ENCODE results near the gene OSGIN1.
"Not testable (repeated sequence)": the region's sequence is repeated elsewhere in the genome, so short reads cannot be mapped to it uniquely, and the experiment has no call there.

Gene OSGIN1

GRCh38 chr16:83942074-83942473 is 11.0 kb upstream of the OSGIN1 start:
- no peak for FAIRE-seq

DNA sequence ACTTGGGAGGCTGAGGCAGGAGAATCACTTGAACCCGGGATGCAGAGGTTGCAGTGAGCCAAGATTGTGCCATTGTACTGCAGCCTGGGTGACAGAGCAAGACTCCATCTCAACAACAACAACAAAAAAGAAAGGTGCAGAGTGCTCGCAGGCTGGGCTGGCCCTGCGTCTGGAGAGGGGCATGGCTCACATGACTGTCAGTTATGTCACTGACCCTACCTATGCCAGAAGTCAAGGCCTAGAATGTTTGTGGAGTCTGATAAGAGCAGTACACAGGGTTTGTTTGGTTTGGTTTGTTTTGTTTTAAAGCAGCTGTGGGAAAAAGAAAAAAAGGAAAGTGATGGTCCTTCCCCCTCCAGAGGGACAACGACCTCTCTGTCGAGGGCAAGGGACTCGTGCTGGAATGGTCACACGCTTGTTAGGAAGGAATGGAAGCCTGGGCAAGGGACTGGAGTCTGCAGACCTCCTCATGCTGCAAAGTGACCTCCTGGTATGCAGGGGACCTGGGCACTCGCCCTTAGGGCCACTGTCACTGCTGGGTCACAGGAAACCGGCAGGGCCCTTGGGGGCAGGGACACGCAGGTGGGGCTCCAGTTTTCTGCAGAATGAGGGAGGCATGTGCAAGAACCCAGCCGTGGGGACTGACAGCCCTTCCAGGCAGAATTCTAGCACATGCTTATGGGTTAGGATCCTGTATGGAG is 10.1 kb upstream of the OSGIN1 start:
- no peak for FAIRE-seq

DNA sequence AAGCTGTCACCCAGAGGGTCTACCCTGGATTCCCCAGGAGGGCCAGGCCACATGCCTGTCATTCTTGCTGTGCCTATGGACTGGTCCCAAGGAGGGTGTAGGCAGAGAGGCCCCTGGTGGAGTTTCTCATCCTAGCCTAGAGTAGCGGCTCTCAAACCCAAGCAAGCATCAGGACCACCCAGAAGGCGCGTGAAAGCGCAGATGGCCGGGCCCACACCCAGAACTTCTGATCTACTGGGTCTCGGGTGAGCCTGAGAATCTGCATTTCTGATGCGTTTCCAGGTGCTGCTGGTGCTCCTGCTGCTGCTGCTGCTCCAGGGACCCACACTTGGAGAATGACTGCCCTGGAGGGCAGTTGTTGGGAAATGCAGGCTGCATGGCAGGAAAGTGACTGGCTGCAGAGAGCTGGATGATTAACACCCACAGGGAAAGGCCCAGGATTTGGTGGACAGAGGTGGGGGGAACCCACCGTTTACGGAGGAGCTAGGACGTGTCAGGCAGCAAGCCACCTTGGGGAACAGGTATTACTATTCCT is 9.5 kb upstream of the OSGIN1 start:
- no peak for FAIRE-seq

DNA sequence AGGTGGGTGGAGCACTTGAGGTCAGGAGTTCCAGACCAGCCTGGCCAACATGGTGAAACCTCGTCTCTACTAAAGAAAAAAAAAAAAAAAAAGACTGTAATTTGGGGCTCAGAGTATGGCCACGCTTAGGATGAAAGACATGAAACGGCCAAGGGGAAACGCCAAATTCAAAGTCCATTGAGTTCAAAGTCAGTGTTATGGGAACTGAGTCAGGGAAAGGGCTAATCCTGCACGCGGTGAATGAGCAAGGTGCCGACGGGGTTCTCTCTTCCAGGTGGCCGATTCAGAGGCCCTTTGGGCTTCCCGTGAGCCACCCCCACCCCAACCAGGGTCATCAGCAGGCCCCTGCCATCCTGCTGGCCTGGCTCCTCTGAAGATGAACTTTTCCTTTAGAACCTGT is 7.5 kb upstream of the OSGIN1 start:
- no peak for FAIRE-seq

GRCh38 chr16:83946154-83946780 is 6.8 kb upstream of the OSGIN1 start:
- FAIRE-seq: no peak

DNA sequence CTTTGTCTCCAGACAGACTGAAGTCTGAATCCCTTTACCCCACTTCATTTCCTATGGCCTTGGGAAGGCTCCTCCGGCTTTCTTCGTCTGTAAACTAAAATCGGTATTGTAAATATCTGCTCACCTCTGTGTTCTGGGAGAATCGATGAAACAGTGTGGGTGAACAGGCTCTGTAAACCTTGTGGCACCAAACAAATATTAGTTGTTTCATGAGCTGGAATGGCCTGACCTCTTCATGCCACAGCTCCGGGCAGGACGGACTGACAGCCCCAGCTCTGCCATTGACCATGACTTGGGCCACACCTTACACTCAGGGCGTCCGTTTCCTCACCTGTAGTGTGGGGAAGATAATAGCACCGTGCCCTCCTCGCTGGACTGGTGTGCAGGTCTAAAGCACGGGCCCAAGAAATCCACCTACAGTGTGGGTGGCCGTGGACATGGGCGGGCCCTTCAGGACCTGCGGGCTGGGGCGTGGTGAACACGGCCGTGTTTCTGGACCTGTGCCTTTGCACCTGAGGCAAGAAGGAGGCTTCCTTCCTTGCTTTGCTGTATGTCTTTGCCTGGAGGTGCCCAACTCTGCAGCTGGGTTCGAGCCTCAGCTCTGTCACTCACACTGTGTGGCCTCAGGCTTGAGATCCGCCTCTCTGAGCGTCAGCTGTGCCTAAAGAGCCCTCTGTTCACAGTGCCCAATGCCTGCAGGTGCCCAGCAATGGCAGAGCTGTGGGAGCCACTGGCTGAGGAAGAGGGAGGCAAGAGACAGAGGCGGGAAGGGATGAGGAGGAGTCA is 6.1 kb upstream of the OSGIN1 start:
- FAIRE-seq: no peak

DNA sequence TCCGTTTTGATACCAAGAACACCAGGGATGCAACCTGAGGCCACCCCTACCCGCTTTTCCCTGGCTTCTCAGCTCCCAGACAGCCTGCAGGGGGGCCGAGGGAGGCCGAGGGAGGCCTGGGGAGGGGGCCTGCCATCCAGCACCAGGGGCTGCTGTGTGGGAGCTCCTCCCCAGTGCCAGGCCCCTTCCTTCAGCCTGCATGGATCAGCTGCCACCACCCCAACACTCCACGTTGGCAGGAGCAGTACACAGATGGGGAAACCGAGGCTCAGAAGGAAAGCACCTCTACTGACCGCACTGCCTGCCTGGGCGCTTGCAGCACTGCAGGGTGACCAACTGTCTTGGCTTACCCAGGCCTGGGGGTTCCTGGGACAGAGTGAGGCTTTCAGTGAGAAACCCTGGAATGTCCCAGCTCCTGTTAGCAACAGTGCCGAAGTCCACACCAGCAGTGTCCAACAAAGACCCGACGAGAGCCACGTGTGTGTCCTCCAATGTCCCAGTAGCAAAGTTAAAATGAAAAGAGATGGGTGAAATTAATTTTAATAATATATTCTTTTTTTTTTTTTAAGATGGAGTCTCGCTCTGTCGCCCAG is 5.3 kb upstream of the OSGIN1 start:
- no peak for FAIRE-seq

DNA sequence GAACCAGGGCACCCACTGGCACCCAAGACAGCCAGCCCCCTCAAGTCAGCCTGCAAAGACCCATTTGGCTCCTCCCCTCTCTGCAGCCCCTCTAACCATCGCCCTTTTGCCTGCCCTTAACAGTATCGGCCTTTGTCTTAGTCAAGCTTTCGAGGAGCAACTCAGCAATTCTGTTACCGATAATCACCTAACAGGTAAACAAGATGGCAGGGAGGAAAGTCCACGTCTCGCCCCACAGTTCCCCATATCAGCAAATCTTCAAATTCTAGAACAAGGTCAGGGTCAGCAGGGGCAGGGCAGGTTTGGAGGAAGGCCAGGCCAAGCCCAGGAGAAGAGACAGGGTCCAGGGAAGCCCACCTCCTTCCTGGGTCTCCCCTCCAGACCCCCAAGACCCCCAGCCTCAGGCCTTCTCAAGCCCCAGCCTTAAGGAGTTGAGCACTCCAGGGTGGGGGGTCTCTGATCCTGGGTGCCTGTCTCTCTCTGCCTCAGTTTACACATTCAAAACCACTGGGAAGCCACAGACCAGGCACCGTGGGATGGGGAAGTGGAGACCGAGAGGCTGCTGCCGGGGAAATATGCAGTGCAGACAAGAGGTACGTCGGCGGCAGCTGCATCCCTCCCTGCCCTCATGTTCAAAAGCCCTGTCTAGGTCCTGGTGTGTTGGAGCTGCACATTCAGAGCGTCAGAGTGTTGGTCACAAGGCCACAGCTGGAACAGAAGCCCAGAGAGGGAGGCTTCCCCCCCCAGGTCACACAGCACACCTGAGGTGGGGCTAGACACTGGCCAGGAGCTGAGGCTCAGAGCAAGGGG is 3.9 kb upstream of the OSGIN1 start:
- no peak for FAIRE-seq

- FAIRE-seq: no peak
Observed at GRCh38 chr16:83949724-83950001, 3.4 kb upstream of the OSGIN1 start.

GRCh38 chr16:83950862-83951399 is 2.1 kb upstream of the OSGIN1 start:
- not testable (repeated sequence) for FAIRE-seq

DNA sequence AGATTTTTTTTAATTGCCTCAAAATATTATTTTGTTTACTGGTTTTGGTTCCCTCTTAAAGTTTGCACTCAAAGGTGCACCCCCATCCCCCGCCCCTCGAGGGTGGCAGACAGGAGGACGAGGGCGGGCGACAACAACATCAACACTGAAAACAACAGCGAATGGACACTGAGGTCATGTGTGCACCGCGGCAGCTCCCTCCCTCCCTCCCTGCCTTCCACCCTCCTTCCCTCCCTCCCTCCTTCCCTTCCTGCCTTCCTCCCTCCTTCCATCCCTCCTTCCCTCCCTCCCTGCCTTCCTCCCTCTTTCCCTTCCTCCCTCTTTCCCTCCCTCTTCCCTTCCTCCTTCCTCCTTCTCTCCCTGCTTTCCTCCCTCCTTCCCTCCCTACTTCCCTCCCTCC is 1.5 kb upstream of the OSGIN1 start:
- no peak for FAIRE-seq

DNA sequence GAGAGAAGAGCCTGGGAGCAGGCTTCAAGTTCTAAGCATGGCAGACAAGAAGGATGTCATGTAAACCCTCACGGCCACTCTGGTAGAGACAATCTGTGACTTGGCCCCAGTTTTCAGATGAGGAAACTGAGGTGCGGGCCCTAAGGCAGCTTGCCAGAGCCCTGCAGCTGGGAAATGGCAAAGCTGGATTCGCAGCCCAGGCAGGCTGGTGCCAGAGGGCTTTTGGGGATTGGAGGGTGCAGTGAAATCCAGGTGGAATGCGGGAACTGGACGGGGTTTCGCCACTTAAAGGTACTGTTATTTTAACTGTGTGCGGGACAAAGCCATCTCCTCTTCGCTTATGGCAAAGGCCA is 477 bp upstream of the OSGIN1 start:
- FAIRE-seq: no peak

DNA sequence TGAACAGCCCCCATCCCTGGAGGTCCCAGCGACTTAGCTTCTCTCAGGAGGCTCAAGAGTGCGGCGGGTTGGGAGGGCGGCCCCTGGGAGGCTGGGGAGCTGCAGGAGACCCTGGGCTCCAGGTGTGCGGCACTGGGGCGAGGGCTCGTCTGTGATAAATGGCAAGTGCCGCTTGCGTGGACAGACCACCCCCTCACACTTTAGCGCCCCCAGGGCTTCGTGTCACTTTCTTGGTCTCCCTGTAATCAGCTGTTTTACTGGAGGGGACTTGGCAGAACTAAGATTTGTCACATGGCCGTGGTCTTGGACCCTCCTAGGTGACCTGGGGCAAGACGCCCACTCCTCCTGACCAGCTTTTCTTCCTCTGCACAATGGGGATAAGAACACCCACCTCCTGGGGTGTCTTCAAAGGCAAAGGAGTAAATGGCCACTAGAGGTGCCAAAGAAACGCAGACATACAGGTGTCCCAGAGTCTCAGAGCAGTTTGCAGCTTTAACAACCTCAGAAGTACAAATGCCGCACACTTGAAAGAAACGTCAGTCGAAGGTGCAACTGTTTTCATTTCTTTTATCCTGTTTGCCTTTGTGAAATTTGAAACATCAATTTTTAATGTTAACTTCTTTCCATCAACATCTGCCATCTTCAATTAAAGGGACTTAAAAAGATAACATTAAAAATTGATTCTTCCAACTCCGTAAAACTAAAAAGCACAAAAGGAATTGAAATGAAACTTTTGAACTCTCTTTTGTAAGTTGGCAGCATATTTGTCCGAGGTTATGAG is 946 bp downstream of the OSGIN1 start:
- no peak for FAIRE-seq

DNA sequence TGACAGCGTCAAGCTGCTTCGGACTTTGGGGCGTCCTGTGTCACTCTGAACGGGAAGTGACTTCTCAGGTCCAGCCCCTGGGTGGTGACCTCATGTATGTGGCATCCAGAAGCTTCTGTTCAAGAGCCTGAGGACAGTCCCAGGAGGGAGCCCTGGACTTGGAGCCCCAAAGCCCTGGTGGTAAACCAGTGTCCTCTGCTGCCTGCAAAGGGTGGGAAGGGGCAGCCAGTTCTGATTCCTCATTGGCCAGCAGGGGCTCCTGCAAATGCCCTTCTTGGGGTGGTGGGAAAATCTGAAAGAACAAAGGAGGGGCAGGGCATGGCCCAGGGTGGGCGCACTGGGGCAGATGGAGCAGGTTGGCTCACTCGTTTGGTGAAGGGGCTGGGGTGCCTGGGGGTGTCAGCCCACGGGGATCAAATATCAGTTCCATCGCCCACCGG is 1.6 kb downstream of the OSGIN1 start:
- no peak for FAIRE-seq

GRCh38 chr16:83955218-83956130 is 2.4 kb downstream of the OSGIN1 start:
- FAIRE-seq: no peak

DNA sequence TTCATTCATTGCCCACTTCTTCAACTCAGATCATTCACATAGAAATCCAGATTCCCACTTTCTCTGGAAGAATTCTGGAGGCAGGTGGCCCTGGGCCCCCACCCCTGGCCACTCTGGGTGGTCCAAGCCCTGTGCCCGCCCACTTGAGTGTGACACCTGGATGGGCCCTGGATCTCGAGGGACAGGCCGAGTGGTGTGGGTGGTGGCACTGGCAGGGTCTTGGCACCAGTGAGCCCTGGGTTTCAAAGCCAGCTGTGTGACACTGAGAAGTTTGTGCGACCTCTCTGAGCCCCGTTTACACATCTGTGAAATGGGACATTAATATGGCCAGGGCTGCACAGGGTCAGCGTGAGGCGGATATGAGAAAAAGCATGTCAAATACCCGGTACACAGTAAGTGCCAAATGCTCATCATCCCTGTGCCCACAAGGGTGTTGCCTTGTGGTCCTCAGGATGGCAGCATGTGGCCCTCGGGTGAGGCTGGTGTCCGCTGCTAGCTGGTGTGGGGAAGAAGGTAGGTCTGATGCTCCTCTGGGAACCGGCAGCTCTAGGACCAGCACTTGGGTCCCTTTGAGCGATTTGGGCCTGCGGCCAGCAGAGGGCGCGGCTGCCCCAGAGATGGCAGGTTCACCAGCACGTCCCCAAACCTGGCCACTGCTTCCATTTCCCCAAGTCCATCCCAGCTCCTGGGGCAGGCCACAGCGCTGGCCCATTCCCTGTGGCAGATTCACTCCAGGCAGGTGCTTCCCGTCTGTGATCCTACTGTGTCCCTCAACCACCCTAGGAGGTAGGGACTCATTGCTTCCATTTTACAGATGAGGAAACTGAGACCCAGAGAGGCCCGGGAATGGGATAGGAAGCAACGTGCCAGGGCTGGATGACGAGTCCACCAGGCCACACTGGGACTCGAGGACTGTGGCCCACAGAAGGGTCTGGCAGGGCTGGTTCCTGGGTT is 3.6 kb downstream of the OSGIN1 start:
- FAIRE-seq: no peak

DNA sequence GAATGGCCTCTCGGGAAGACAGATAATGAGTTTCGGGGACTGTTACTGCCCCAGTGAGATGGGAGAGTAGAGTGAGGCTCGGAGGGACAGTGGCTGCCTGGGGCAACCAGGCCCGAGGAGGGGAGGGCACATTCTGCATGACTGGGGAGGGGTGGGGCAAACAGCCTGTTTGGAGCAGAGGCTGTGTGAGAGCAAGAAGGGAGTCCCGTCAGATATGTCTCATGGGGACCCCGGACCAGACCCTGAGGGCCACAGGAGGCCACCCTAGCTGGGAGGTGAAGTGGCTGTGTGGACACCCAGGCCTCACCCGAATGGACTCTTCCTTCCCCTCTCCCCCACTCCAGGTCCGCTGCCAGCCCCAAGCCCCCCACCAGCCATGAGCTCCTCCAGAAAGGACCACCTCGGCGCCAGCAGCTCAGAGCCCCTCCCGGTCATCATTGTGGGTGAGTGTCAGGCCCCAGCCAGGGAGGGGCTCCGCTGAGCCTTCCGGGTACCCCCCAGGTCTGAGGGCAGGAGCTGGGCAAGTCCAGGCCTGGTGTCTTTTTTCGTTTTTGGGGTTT is 4.3 kb downstream of the OSGIN1 start:
- FAIRE-seq: no peak

GRCh38 chr16:83958137-83958845 is 5.3 kb downstream of the OSGIN1 start:
- FAIRE-seq: no peak
